Measurements from ENCODE around the gene TFRC.
"Not testable (repeated sequence)": the region's sequence is repeated elsewhere in the genome, so short reads cannot be mapped to it uniquely, and the experiment has no call there.

The TFRC gene

DNA sequence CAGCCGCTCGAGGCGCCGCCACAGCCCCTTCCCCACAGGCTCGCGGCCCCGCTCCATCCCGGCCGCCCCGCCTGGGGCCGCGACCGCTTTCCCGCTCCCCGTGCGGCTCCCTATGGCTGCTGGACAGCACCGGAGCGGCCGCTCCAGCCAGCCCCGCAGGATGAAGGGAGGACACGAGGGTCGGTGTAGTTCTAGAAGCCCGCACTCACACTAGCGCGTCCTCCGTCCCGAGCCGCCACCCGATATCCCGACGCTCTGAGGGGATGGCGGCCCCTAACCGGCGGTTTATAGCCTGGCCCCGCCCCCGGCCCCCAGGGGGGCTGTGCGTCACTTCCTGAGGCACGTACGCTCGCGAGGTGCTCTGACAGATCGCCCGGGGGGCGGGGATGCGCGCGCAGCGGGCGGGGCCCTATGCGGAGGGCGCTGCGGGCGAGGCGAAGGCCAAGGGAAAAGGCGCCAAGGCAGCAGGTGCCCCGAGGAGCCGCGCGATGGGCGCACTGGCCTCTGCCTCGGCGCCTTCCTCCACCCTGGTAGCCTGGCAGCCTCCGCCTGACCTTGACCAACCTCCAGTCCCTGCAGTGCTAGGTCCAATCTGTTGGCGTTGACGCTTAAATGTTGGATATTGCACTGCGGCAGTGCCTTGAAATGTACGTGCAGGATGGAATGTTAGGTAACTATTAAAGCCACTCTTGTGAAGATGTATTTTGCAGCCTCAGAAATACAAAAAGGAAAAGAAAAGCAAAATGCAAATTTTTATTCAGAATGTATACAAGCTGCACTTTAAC lies at the start of gene TFRC:
TFRC (minus strand) TSS at position 257 of the 785 bp plus-strand sequence. CDS start 4,991 bp downstream, outside the sequence.
- DNase-seq = peak; percentile 97

DNA sequence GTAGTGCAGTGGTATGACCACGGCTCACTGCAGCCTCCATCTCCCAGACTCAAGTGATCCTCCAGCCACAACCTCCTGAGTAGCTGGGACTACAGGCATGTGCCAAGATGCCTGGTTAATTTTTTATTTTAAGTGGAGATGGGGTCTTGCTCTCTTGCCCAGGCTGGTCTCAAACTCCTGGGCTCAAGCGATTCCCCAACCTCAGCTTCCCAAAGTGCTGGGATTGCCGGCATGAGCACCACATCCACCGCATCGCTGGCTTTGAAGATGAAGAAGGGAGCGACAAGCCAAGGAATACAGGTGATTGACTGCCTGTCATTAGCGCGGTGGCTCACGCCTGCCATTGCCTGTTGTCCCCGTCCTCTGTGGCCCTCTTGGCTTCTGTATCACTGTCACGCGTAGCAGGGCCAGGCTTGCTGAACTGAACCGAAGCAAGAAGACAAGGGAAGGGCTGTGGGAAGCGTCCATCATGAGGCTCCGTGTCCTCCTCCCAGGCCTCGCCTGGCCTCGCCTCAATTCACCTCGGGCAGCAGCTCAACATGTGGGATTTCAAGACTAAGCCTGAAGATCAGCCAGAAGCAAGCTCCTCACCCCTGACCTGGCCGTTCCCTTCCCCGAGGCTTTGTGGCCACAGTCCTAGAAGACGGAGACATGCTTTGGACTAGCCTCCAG lies 46.4 kb upstream of the TFRC start:
- no peak for DNase-seq

DNA sequence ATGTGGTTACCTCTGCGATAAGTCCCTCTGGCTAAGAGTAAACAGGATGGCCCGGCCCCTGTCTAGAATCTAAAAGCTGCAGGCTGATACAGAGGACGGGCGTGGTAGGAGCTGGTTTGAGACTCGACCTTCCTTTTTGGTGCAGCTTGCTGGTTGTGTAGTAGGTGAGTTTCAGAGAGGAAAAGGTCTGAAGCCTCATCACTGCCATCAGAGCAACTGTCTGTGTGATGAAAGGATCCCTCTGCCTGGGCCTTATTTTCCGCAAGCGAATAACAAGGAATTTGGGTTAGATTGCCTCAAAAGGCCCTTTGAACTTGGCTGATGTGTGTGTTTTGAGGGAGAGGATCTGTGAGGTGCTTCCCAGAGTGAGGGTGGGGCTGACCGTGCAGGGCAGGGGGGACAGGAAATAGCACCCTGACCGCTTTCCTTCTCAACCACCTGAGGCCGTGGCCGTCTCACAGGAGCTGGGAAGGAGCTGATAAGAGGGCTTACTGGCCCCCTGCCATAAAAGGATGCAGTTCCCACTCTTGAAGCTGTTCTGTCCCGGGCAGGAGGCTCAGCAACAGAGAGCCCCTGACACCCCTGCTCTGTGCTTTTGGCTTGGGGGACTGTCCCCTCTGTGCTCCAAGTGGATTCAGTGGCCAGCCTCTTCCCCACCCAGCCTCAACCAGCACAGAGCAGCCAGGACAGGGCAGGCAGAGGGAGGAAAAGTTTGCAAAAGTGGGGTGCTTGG lies 45.6 kb upstream of the TFRC start:
- DNase-seq = no peak

DNA sequence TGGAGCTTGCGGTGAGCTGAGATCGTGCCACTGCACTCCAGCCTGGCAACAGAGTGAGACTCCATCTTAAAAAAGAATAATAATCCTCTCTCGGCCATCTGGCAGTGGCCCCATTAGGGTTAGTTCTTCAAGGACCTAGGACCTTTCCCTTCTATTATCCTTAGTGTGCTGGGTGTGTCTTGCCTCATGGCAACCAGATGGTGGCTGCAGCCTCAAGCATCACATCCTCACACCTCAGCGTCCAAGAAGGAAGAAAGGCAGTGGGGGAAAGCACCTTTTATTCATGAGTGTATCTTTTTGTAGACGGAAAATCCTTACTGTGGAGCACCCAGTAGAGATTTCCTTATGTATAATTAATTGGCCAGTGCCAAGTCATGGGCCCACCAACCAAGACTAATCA lies 42.7 kb upstream of the TFRC start:
- no peak for DNase-seq

DNA sequence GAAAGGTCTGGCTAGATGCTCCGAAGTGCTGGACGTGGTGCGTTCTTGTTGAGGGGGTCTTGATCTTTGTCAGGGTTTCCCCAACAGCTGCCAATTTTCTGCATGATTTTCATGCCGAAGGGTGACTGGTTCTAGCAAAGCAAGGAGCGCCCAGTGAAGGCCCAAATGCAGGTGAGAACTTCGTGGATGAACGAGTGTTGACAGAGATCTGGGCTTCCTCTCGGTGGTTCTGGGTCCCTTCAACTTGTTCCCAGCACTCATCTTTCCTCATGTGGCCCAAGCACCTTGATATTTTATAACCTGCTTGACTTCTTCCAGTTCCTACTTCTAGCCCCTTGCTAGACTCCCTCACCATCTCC lies 40.8 kb upstream of the TFRC start:
- DNase-seq = no peak

DNA sequence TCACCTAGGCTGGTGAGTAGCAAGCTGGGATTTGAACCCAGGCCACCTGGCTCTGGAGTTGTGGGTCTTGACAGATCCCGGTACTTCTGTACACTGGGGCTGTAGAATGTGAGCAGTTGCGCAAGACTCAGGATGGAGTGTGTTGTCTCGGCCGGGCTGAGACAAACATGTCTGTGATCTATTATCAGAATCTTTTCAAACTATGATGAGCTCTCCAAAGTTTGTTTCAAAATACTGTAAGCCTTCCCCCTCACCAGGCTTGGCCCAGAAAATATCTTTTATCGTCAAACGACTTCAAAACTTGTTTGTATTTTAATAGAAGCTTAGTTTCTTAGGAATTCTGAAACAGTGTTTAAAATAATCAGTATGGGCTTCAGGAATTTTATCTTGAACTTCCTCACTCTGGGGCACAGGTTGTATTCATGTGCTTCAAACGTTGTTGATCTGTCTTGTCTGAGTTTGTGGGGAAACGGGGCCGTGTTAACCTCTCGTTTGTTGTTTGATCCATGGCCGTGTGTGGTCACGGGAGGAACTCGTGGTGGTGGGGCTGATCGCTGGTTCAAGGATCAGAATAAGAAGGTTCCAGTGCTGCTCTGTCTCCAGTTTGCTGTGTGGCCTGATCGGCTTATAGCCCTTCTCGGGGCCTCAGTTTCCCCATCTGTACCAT lies 40.3 kb upstream of the TFRC start:
- no peak for DNase-seq

DNA sequence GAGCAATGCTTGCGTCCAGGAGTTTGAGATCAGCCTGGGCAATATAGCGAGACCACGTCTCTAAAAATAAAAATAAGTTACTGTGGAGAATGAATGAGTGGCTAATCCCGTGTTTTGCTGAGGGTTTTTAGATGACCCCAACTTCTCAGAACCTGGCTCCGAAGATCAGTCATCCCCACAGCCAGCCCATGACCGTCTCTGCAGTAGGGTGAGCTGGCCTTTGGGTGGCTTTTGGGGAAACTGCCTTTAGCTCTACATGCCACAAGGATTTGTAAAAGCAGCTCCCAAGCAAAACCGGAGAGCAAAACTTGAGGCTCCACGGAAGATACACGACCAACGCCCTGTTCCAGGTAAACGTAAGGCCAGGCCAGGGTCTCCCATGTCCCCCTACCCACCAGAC lies 39.2 kb upstream of the TFRC start:
- no peak for DNase-seq

DNA sequence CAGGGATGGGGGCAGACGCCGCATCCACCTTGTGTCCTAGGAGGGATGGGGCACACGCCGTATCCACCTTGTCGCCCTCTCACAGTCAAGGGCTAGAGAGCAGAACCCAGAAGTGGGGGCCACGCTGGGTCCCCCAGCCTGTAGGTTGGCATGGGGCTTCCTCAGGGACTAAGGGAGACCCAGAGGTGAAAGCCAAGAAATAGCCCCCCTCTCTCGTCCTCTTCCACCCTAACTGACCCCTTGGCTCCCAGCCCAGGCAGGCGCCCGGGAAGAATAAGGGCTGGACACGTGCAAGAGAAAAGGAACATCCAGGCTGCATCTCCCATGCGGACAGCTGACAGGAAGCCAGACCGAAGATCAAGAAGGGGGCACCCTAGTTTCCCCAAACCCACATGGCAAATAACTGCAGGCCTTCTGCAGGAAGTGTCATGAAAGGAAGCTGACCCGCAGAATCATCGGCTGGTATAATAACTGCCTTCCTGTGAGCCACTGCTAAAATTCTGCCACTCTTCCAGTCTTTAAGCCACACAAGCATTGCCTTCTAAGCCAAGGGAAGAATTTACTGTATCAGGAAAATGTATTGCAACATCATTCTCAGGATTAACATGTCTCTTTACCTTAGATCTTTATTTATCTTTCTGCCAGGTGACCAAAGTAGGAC lies 38.5 kb upstream of the TFRC start:
- no peak for DNase-seq

DNA sequence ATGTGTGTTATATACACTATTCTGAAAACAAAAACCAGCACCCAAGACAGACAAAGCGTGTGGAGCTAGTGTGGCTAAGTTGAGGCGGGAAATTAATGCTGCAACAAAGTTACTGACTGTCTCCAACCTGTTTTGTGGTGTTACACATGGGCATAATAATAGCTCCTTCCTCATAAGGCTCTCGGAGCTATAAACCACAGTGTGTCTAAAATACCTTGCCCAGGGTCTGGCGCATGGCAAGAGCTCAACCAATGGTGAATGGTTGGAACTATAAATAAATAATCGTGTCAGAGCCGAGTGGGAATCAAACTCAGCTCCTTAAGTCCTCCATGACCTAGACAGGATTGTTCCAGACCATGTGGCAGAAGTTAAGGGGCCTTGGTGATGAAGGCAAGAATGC lies 35.9 kb upstream of the TFRC start:
- DNase-seq = no peak

DNA sequence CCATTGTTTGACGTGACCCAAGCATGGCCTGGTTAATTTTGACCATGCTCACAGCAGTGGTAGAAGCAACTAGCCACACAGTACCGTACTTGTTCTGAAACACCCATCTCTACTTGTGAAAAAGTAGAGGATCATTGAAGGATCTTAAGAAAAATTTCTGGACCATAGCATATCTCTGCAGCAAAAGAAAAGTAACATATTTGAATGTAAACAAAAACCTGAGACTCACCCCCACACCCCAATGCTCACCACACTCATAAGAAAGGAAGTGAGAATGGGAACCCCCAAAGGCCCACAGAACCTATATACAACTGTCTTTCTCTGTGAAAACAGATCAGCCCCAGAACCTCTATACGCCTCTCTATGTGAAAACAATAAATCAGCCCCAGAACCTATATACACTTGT lies 33.8 kb upstream of the TFRC start:
- no peak for DNase-seq

DNA sequence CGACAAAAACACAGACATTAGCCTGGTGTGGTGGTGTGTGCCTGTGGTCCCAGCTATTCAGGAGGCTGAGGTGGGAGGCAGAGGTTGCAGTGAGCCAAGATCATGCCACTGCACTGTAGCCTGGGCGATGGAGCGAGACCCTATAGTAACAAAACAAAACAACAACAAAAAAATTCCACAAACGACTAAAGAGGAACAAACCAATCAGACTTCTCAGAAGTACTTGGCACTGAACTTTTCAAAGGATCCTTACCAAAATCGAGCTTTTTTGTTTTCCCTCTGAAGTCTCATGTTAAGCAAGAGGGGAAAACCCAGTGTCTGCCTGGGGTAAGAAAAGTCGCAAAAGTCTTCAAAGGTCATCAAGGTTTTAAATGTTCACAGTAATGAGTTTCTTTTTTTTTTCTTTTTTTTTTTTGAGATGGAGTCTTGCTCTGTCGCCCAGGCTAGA lies 30.1 kb upstream of the TFRC start:
- DNase-seq = no peak

DNA sequence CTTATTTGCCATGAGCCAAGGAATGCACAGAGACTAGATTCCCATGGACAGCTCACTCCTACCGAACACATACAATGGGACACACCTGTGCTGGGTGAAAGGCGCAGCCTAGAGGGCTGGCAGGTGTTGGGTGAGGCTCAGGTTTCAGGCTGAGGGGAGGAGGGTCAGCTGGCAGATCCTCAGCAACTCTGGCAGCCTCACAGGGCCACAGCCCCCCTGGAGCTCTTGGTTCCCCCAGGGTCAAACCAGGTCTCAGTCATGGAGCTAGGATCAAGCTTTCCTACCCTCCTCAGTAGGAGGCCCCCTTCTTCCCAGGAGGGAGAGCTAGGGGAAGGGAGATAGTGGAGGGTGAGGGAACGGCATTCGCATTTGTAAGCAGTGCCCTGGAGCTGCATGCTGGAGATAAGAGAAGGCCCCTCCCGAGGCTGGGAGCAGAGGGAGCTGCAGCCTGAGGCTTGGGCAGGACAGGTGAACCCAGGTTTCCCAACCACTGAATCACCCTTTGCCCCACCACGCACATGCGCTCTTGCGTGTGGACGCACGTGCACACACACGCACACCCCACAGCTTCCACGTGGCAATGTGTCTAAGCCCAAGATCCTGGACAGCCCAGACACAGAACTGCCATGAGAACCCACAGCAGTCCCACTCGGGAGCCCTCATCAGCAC lies 26.3 kb upstream of the TFRC start:
- peak; percentile 67 for DNase-seq

DNA sequence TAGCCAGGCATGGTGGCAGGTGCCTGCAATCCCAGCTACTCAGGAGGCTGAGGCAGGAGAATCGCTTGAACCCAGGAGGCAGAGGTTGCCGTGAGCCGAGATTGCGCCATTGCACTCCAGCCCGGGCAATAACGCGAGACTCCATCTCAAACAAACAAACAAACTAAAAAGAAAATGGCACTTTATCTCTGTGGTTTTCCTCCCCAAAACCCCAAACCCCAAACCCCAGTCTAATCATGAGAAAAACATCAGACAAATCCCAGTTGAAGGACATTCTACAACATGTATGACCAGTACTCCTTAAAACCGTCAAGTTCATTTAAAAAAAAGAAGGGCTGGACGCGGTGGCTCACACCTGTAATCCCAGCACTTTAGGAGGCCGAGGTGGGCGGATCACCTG lies 22.8 kb upstream of the TFRC start:
- not testable (repeated sequence) for DNase-seq

DNA sequence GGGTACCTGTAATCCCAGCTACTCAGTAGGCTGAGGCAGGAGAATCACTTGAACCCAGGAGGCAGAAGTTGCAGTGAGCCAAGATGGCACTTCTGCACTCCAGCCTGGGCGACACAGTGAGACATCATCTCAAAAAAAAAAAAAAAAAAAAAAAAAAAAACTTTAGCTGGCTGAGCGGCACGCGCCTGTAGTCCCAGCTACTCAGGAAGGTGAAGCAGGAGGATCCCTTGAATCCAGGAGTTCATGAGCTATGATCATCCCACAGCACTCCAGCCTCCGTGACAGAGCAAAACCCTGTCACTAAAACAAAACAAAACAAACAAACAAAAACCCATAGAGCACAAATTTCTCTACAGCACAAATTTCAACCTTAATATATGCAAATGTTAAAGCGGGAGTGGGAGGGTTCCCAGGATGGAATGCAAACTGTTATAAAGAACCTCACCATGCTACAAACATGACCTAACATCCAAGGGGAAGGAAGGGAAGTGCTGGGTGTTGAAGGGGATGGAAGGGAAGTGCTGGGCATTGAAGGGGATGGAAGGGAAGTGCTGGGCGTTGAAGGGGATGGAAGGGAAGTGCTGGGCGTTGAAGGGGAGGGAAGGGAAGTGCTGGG lies 16.6 kb upstream of the TFRC start:
- DNase-seq = not testable (repeated sequence)

DNA sequence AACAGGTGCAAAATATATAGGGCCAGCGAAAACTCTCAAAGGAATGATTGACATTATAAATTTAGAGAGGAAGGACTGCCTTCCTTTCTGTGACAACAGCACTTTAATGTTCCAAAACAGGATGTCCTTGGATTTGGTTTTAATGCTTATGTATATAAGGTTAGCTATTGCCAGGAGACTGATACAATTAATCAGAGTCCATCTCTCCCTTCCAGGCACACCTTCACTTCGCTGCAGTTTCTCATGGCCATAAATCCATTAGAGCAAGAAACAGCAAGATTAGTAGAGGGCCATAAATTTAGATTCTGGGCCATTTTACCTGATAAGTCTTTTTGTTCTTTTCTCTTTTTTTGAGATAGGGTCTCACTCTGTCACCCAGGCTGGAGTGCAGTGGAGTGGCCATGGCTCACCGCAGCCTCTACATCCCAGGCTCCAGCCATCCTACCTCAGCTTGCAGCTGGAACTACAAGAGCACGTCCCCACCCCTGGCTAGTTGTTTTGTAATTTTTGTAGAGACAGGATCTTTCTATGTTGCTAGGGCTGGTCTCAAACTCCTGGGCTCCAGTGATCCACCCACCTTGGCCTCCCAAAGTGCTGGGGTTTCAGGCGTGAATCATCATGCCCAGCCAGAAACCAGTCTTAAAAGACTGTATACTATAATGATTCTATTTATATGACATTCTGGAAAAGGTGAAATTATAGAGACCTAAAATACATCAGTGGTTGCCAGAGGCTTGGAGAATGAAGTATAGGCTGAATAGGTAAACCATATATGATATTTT lies 15.7 kb upstream of the TFRC start:
- peak; percentile 33 for DNase-seq

DNA sequence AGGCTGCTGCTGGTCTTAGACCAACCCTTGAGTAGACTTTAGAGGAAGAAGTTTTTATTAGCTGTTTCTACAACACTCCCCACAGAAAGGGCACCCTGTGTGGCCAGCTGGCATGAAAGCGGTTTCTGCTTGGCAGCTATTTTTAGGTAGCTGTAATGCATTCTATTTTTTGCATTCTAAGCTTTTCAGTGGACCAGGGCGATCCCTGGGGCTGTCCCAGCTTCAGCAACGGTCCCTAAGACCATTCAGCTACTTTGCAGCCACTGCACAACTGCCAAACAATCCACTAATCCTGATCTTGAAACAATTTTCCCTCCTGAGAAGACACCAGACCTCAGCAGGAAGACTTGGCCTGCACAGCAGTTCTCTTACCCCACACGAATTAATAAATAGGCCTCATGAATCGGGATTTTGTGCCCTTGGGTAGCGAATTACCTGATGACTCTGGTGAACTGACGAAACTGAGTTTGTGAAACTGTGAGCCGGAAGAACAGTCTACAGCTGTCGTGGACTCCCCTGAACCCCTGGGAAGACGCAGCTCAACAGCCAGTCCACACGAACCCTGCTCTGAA lies 14.6 kb upstream of the TFRC start:
- DNase-seq = no peak

DNA sequence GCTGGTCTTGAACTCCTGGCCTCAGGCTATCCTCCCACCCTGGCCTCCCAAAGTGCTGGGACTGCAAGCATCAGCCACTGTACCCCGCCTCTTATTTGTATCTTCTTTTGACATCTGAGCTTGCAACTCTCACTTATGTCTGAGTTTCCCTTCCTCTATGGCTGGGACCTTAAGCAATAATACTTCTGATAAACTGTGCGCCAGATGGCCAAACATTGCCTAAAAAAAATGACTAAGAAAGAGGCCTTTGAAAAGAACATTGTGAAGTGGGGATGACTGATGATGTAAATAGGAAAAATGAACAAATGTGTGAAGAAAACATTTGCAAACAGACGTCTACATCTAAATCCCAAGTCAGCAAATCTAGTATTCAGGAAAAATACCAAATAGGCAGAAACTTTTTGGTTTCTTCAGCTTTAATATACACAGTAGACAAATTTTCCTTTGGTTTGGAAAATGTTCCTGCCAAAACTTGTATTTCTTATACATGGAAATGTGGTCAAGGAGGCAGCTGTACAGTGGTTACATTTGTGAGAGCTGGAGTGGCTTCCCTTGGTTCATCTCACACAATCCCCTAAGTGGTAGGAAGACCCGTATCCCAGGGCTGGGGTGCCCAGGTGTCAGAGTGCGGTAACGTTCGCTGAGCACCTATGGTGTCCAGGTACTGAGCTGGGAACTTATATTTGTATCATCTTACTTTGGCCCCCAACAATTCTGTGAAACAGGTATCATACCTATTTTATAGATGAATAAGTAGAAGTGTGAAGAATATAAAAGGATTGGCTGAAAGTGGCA lies 11.6 kb upstream of the TFRC start:
- no peak for DNase-seq

DNA sequence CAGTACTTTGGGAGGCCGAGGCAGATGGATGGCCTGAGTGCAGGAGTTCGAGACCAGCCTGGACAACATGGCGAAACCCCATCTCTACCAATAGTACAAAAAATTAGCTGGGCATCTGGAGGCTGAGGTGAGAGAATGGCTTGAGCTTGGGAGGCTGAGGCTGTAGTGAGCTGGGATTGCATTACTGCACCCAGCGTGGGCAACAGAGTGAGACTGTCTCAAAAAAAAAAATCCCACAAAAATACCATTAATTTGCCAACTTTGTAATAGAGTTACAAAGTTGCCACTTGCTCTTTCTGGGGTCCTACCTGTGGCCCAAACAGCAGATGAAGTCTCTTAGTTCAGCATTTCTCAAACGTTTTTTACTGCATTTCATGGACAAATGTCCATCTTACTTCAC lies 6.0 kb upstream of the TFRC start:
- no peak for DNase-seq

DNA sequence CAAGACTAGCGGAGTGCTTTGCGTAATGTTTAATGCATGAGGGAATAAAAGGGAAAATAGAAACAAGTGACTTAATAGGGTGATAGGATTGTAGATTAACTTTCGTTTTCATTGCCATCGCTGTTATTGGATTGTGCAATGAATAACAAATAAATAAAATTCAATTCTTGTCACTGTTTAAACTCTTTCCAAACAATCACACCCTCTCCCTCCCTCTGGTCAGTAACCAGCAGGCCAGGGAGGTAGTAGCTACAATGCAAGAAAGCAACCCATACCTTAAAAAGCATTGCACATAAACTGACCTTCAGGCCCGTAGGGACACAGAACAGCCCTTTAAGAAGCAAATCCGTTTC lies 705 bp upstream of the TFRC start:
- peak; percentile 82 for DNase-seq

Measured in DMS79 treated with DMSO at 0.1 percent for 48 hours (cell line).